IMR-90 (cell line): ENCODE data around the gene WIPF1. TPM values are rescaled to one million over a fixed set of nuclear protein-coding genes. Genes with fewer than 3 reads are reported as not detected.

ENCODE experiments used
- ATAC-seq: fragments of 200-7000 bp; cut with Tn5 transposase; 2 replicates; pipeline ENCODE4 v1.9.1; 2020; ENCODE audit warnings: low read depth, mild to moderate bottlenecking, moderate library complexity
- BruUV-seq: library from RNA; stranded (reverse); fragments of 400-500 nt; replicated peaks from 2 replicates; lab custom pipeline; 2021; lab: Mats Ljungman, UMichigan
- CTCF ChIA-PET: fragments of 300-600 bp; formaldehyde crosslinking; extraction: SDS; loops from one replicate; lab custom pipeline; 2021; ENCODE audit warnings: antibody characterized with exemption; lab: Yijun Ruan, JAX
- POLR2A ChIA-PET: fragments of 300-600 bp; sonication (Branson Sonifier 250); formaldehyde crosslinking; loops from one replicate; lab custom pipeline; 2022; ENCODE audit warnings: antibody characterized with exemption; ENCODE audit not compliant: unreplicated experiment; lab: Charles Lee
- DNase-seq: peaks from one replicate; pipeline ENCODE4 v3.0.0; 2013
- H2AFZ ChIP-seq: replicated peaks from 2 replicates; pipeline ENCODE3; 2013; ENCODE audit warnings: low read length, mild to moderate bottlenecking; ENCODE audit not compliant: poor library complexity
- H2AK5ac ChIP-seq: 2 replicates; pipeline ENCODE4 v1.6.1; 2013; ENCODE audit warnings: low read depth, low read length, inconsistent platforms
- H2AK9ac ChIP-seq: replicated peaks from 2 replicates; pipeline ENCODE3; 2013; ENCODE audit warnings: mild to moderate bottlenecking, low read depth, low read length, moderate library complexity; ENCODE audit not compliant: poor library complexity
- H2BK120ac ChIP-seq: 2 replicates; pipeline ENCODE4 v1.6.1; 2013; ENCODE audit warnings: low read depth, low read length, inconsistent platforms
- H2BK15ac ChIP-seq: 3 replicates; pipeline ENCODE4 v1.6.1; 2013; ENCODE audit warnings: low read depth, low read length, inconsistent platforms
- H2BK20ac ChIP-seq: 2 replicates; pipeline ENCODE4 v1.6.1; 2013; ENCODE audit warnings: low read depth, mild to moderate bottlenecking, inconsistent platforms, low read length, moderate library complexity
- H2BK5ac ChIP-seq: 2 replicates; pipeline ENCODE4 v1.6.1; 2013; ENCODE audit warnings: mild to moderate bottlenecking, low read depth, low read length, inconsistent platforms; ENCODE audit not compliant: poor library complexity, severe bottlenecking
- H3K14ac ChIP-seq: replicated peaks from 2 replicates; pipeline ENCODE4 v1.6.1; 2013; ENCODE audit warnings: low read depth, low read length, inconsistent platforms
- H3K18ac ChIP-seq: 2 replicates; pipeline ENCODE4 v1.6.1; 2013; ENCODE audit warnings: low read depth, low read length, control low read depth
- H3K23ac ChIP-seq: 2 replicates; pipeline ENCODE4 v1.6.1; 2013; ENCODE audit warnings: low read depth, low read length, inconsistent platforms
- H3K27ac ChIP-seq: 2 replicates; pipeline ENCODE4 v1.5.1; 2013; ENCODE audit warnings: mild to moderate bottlenecking, control low read depth, low read length; ENCODE audit not compliant: insufficient read depth
- H3K27me3 ChIP-seq: 2 replicates; pipeline ENCODE4 v1.6.1; 2013; ENCODE audit warnings: low read length; ENCODE audit not compliant: control insufficient read depth, insufficient read depth
- H3K36me3 ChIP-seq: 2 replicates; pipeline ENCODE4 v1.6.1; 2013; ENCODE audit warnings: low read length, mixed read lengths; ENCODE audit not compliant: control insufficient read depth, insufficient read depth
- H3K4ac ChIP-seq: 2 replicates; pipeline ENCODE4 v1.6.1; 2013; ENCODE audit warnings: low read depth, low read length, inconsistent platforms
- H3K4me1 ChIP-seq: 2 replicates; pipeline ENCODE4 v1.6.1; 2013; ENCODE audit warnings: low read length, mixed read lengths; ENCODE audit not compliant: control insufficient read depth, insufficient read depth
- H3K4me2 ChIP-seq: 2 replicates; pipeline ENCODE4 v1.6.1; 2013; ENCODE audit warnings: low read depth, mild to moderate bottlenecking, control low read depth, low read length, moderate library complexity
- H3K4me3 ChIP-seq: 2 replicates; pipeline ENCODE4 v1.5.1; 2013; ENCODE audit warnings: low read depth, mild to moderate bottlenecking, control low read depth, low read length, moderate library complexity; ENCODE audit not compliant: insufficient read depth
- H3K56ac ChIP-seq: 2 replicates; pipeline ENCODE4 v1.6.1; 2013; ENCODE audit warnings: low read length, inconsistent platforms; ENCODE audit not compliant: insufficient read depth; ENCODE audit errors: extremely low read depth
- H3K79me1 ChIP-seq, 2 experiments: 2 replicates each; pipeline ENCODE4 v1.6.1; 2013; ENCODE audit warnings: low read length in 2 of 2, inconsistent platforms in 1 of 2, low read depth in 1 of 2
- H3K9ac ChIP-seq: 2 replicates; pipeline ENCODE4 v1.6.1; 2013; ENCODE audit warnings: low read depth, low read length, control low read depth
- H3K9me1 ChIP-seq: 2 replicates; pipeline ENCODE4 v1.6.1; 2013; ENCODE audit warnings: low read length, inconsistent platforms; ENCODE audit not compliant: insufficient read depth
- H3K9me3 ChIP-seq: 2 replicates; pipeline ENCODE4 v1.6.1; 2013; ENCODE audit warnings: low read length; ENCODE audit not compliant: control insufficient read depth, insufficient read depth
- H4K20me1 ChIP-seq: 2 replicates; pipeline ENCODE4 v1.6.1; 2013; ENCODE audit warnings: low read length, inconsistent platforms; ENCODE audit not compliant: insufficient read depth
- H4K5ac ChIP-seq: 2 replicates; pipeline ENCODE4 v1.6.1; 2013; ENCODE audit warnings: mild to moderate bottlenecking, low read depth, low read length, control low read depth
- H4K8ac ChIP-seq, 2 experiments: 2 replicates each; pipeline ENCODE4 v1.6.1; 2013; ENCODE audit warnings: low read depth in 2 of 2, low read length in 2 of 2, control low read depth in 1 of 2, inconsistent platforms in 1 of 2
- H4K91ac ChIP-seq: 2 replicates; pipeline ENCODE4 v1.6.1; 2013; ENCODE audit warnings: low read depth, low read length, inconsistent platforms; ENCODE audit not compliant: insufficient read depth
- BHLHE40 ChIP-seq: fragments of 150-350 bp; IDR thresholded peaks from 2 replicates; pipeline ENCODE4 v1.6.1; 2016; ENCODE audit warnings: mild to moderate bottlenecking, low read depth, low read length
- CEBPB ChIP-seq: IDR thresholded peaks from 2 replicates; pipeline ENCODE4 v1.6.1; 2012; ENCODE audit warnings: low read depth, low read length, improper control_type of control experiment
- CHD1 ChIP-seq: IDR thresholded peaks from 2 replicates; pipeline ENCODE4 v1.6.1; 2012; ENCODE audit warnings: low read depth, low read length, improper control_type of control experiment
- CTCF ChIP-seq: conservative IDR thresholded peaks from 2 replicates; pipeline ENCODE4 v1.5.1; 2012; ENCODE audit warnings: mild to moderate bottlenecking, low read depth, low read length, improper control_type of control experiment
- ELK1 ChIP-seq: fragments of 150-350 bp; IDR thresholded peaks from 2 replicates; pipeline ENCODE4 v1.6.1; 2016; ENCODE audit warnings: low read depth, mild to moderate bottlenecking, low read length, moderate library complexity, borderline replicate concordance
- FOS ChIP-seq: fragments of 150-350 bp; IDR thresholded peaks from 2 replicates; pipeline ENCODE4 v1.6.1; 2016; ENCODE audit warnings: low read depth, low read length
- MAFK ChIP-seq: IDR thresholded peaks from 2 replicates; pipeline ENCODE4 v1.6.1; 2012; ENCODE audit warnings: low read depth, low read length, improper control_type of control experiment
- MAZ ChIP-seq: IDR thresholded peaks from 2 replicates; pipeline ENCODE4 v1.6.1; 2012; ENCODE audit warnings: low read depth, mild to moderate bottlenecking, low read length, improper control_type of control experiment, moderate library complexity, borderline replicate concordance
- MXI1 ChIP-seq: IDR thresholded peaks from 2 replicates; pipeline ENCODE4 v1.6.1; 2012; ENCODE audit warnings: low read depth, mild to moderate bottlenecking, low read length, moderate library complexity, borderline replicate concordance
- NFE2L2 ChIP-seq: fragments of 150-350 bp; IDR thresholded peaks from 2 replicates; pipeline ENCODE4 v1.6.1; 2016; ENCODE audit warnings: low read depth, mild to moderate bottlenecking, low read length
- POLR2A ChIP-seq: IDR thresholded peaks from 2 replicates; pipeline ENCODE4 v1.6.1; 2012; ENCODE audit warnings: mild to moderate bottlenecking, low read depth, low read length
- RAD21 ChIP-seq: IDR thresholded peaks from 2 replicates; pipeline ENCODE4 v1.6.1; 2012; ENCODE audit warnings: low read length, improper control_type of control experiment
- RCOR1 ChIP-seq: IDR thresholded peaks from 2 replicates; pipeline ENCODE4 v1.6.1; 2012; ENCODE audit warnings: mild to moderate bottlenecking, low read length, improper control_type of control experiment; ENCODE audit not compliant: insufficient replicate concordance
- RFX5 ChIP-seq: IDR thresholded peaks from 2 replicates; pipeline ENCODE4 v1.8.0; 2012; ENCODE audit warnings: low read depth, mild to moderate bottlenecking, low read length, moderate library complexity
- SMC3 ChIP-seq: fragments of 150-350 bp; IDR thresholded peaks from 2 replicates; pipeline ENCODE4 v1.6.1; 2016; ENCODE audit warnings: low read depth, mild to moderate bottlenecking, antibody characterized with exemption, low read length, moderate library complexity
- USF2 ChIP-seq: fragments of 150-350 bp; IDR thresholded peaks from 2 replicates; pipeline ENCODE4 v1.6.1; 2017; ENCODE audit warnings: mild to moderate bottlenecking, antibody characterized with exemption, low read length, low read depth
- WGBS, 2 experiments: methylation state at CpG; one replicate each; pipeline versions ENCODE4 v1.1.5 to v1.1.7; 2013; ENCODE audit warnings: missing lambda C conversion rate in 2 of 2; ENCODE audit not compliant: insufficient read length in 1 of 2; ENCODE audit errors: extremely low coverage in 2 of 2; 5-methylcytosine and 5-hydroxymethylcytosine counted together
- dilution Hi-C: fragments of 300-500 bp; cut with HindIII; formaldehyde crosslinking; loops from one replicate; pipeline ENCODE4 v1.14.3; 2018; ENCODE audit warnings: low sequenced_read_pairs; ENCODE audit not compliant: unreplicated experiment
- in situ Hi-C: fragments of 300-500 bp; cut with MboI; formaldehyde crosslinking; loops from 3 replicates; pipeline ENCODE4 v1.14.3; 2019; ENCODE audit warnings: low sequenced_read_pairs, inconsistent platforms, mixed read lengths
- intact Hi-C: fragments of 100-400 bp; cut with micrococcal nuclease; formaldehyde crosslinking; loops from 2 replicates; pipeline ENCODE4 v1.10.0; 2022
- polyA plus RNA-seq, 3 experiments: library from polyadenylated mRNA; depleted of rRNA; stranded (reverse); fragments of >200 nt; gene quantifications; 2 replicates each; pipeline ENCODE4 v1.2.3, GENCODE V29; 2012; ENCODE audit warnings: low replicate concordance in 1 of 3
- total RNA-seq: library from RNA; depleted of rRNA; stranded (reverse); fragments of >200 nt; gene quantifications from 2 replicates; pipeline ENCODE4 v1.2.3, GENCODE V29; 2012

Gene WIPF1
- total and polyA plus RNA-seq, 2 of the 4 experiments (the other 2 are of a cell fraction): 2.7 to 13.5 TPM

- no peak overlapping the region for H3K23ac ChIP-seq
- ChIA-PET CTCF (interaction anchor here (0.6 to 1.5 kb wide), 5 partner anchors 13 to 526 kb away, joined by 3 to 5 read pairs (median 3); no protein-coding TSS in a partner anchor), POLR2A (no interaction called here)
- no peak overlapping the region for H4K8ac ChIP-seq
- WGBS, 2 experiments: no CpG with 5 or more reads among the region's 2 CpGs
- no peaks in the 10 kb centered on the region for H3K27me3 ChIP-seq
- no peak overlapping the region for H4K91ac ChIP-seq
- TF ChIP-seq RAD21 (no peak), ELK1 (no peak), CHD1 (no peak), CTCF (no peak), SMC3 (no peak), MAZ (no peak), USF2 (no peak), RFX5 (no peak), RCOR1 (no peak), BHLHE40 (no peak), MAFK (no peak), POLR2A (no peak), NFE2L2 (no peak), FOS (no peak), CEBPB (no peak), MXI1 (no peak)
- no peak overlapping the region for H3K56ac ChIP-seq
- H3K4me2 ChIP-seq: no peak overlapping the region
- no peak overlapping the region for H2BK15ac ChIP-seq
- BruUV-seq: no TSS peak
- H2BK5ac ChIP-seq: no peak overlapping the region
- no peak overlapping the region for H2BK20ac ChIP-seq
- H4K5ac ChIP-seq: no peak overlapping the region
- no peaks in the 10 kb centered on the region; the same call in 1 of the 2 replicates for H3K36me3 ChIP-seq
- peaks cover 0 to 6% of the 10 kb centered on the region in 2 experiments; a peak in 2 of 4 replicates for H3K79me1 ChIP-seq
- H3K4me1 ChIP-seq: no peaks in the 10 kb centered on the region
- no peak overlapping the region for H3K9ac ChIP-seq
- H3K4ac ChIP-seq: no peak overlapping the region
- no peak overlapping the region for H2AFZ ChIP-seq
- H3K4me3 ChIP-seq: no peak overlapping the region
- H3K14ac ChIP-seq: no peak overlapping the region
- H3K27ac ChIP-seq: no peak overlapping the region
- dilution Hi-C loops: no loop called here
- H3K9me1 ChIP-seq: no peaks in the 10 kb centered on the region
- H2BK120ac ChIP-seq: no peak overlapping the region
- DNase-seq: no peak
- H3K18ac ChIP-seq: no peak overlapping the region
- H2AK9ac ChIP-seq: no peak overlapping the region
- H2AK5ac ChIP-seq: no peak overlapping the region
- no peak for ATAC-seq
- no peaks in the 10 kb centered on the region for H4K20me1 ChIP-seq
- H3K9me3 ChIP-seq: no peaks in the 10 kb centered on the region
- in situ Hi-C loops: no loop called here
- intact Hi-C loops: no loop called here
These were observed 25.6 kb upstream of the WIPF1 start for GRCh38 chr2:174623106-174623637.
